GM13976 (cell line): ENCODE results near the gene PDE2A.

ENCODE experiments used
- DNase-seq: peaks from one replicate; pipeline ENCODE4 v3.0.0; 2012; ENCODE audit warnings: low spot score
- in situ Hi-C: fragments of 300-500 bp; cut with MboI; formaldehyde crosslinking; loops from one replicate; pipeline ENCODE4 v1.12.0; 2022; ENCODE audit warnings: low sequenced_read_pairs, mixed read lengths, inconsistent platforms; ENCODE audit not compliant: unreplicated experiment
- TF ChIP-seq, protein P1 (sequence below): IDR thresholded peaks from 2 replicates; pipeline ENCODE4 v1.5.1; 2012; ENCODE audit warnings: borderline replicate concordance, mild to moderate bottlenecking; ENCODE audit not compliant: insufficient read depth; ENCODE audit errors: extremely low read depth, missing control alignments, control extremely low read depth

Gene PDE2A

DNA sequence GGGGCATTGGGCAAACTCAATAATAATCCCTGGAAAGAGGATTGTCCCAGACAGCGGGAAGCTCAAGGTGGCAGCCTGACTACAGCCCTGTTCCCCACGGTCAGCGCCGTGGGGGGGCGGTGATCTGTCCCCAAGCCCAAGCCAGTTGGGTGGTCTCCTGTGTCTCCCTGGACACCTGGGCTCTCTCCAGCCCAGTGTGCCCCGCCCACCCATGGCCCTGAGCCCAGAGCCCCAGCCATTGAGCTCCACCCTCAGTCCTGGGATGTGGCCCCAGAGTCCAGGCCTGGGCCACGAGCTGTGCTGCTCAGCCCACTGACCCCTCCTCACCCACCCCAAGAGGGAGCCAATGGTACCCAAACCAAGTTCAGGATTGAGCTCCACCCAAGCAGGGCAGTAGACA is 27.9 kb upstream of the PDE2A start:
- in situ Hi-C loops = no loop called here
- DNase-seq = no peak
- TF ChIP-seq, protein P1, sequence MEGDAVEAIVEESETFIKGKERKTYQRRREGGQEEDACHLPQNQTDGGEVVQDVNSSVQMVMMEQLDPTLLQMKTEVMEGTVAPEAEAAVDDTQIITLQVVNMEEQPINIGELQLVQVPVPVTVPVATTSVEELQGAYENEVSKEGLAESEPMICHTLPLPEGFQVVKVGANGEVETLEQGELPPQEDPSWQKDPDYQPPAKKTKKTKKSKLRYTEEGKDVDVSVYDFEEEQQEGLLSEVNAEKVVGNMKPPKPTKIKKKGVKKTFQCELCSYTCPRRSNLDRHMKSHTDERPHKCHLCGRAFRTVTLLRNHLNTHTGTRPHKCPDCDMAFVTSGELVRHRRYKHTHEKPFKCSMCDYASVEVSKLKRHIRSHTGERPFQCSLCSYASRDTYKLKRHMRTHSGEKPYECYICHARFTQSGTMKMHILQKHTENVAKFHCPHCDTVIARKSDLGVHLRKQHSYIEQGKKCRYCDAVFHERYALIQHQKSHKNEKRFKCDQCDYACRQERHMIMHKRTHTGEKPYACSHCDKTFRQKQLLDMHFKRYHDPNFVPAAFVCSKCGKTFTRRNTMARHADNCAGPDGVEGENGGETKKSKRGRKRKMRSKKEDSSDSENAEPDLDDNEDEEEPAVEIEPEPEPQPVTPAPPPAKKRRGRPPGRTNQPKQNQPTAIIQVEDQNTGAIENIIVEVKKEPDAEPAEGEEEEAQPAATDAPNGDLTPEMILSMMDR = no peak

DNA sequence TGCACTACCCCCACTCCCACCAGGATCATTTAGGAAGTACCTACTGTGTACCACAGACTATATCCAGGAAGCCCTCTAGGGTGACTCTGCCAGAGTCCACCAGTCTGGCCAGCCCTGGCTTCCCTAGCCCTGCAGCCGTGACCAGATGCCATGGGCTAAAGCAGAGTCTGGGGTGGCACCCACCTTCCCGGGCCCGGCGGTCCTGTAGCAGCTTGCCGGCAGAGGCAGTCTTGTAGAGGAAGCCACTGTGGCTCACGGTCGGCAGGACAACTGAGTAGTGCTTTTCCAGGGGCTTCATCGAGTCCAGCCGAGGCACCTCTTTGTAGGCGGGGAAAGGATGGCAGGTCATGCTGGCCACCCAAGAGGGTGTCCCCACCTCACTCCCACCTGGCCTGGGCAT is 27.2 kb upstream of the PDE2A start:
- in situ Hi-C loops = no loop called here
- TF ChIP-seq, protein P1 = no peak
- DNase-seq = no peak

DNA sequence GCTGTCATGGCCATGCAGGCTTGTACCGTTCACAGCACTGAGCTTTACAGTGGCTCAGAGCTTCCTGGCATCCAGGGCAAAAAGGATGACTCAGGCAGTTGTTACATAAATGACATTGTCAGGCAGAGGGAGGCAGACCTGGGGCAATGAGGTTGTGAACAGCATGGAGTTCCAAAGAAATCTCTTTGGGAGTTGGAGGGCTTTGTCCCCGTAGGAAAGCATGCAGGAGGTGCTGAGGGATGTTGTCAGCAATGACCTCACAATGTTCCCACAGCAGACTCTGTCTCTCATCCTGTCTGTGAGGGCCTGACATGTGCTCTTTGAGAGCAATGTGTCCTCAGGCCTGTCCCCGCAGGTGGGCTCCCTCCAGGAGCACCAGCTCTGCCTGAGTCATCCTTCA is 25.9 kb upstream of the PDE2A start:
- TF ChIP-seq, protein P1 = no peak
- DNase-seq = no peak
- in situ Hi-C loops = no loop called here

DNA sequence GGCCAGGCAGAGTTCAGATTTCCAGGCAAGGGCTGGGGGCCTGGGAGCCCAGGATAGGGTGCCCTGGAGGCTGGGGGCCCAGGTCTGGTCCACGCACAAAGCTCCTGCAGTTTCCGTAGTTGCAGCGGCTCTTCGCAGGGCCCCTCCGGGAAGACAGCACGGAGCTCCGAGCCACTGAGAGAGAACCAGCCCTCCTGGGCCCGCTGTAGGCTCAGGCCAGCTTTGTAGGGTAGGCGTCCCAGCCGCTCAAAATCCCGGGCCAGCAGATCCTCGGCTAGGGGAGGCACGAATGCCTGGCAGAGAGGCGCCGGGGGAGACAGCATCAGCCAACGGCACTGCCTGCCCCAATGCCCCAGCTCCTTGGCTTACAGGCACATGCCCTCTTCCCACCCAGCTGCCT is 23.6 kb upstream of the PDE2A start:
- no peak for DNase-seq
- in situ Hi-C loops = no loop called here
- TF ChIP-seq, protein P1 = no peak

DNA sequence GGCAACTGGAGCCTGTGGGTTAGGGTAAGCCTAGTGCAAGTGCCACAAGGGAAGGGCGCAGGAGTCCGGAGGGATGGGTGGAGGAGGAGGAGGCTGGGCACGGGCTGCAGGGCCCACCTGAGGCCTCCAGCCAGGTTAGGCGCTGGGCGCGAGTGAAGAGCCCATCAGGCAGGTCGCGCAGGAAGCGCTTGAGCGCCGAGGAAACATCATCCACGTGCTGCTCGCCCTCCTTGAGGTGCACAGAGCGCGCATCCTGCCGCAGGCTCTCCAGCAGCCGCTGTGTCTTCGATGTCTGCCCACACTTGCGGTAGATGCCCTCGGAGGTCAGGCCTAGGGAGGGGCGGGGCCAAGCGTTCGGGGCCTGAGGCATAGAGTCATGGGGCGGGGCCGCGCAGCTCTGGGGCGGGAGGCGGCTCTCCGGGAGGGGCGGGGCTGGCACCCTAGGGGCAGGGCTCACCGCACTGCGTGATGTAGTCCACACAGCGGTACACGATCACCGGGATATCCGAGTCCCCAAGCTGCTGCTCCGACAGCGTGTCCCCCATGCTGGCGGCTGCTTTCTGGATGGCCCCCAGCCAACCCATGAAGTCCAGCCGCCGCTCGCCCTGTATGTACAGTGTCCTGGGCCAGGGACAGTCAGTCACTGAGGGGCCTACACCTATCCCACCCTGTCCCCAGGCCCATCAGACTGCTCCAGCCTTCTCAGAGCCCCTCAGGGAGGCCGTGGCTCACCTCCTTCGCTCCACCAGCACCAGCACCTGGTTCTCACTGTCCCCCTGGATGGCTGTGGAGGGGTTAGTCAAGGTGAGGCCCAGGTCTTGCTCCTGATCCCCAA is 22.9 kb upstream of the PDE2A start:
- DNase-seq = no peak
- in situ Hi-C loops = no loop called here
- TF ChIP-seq, protein P1 = no peak

DNA sequence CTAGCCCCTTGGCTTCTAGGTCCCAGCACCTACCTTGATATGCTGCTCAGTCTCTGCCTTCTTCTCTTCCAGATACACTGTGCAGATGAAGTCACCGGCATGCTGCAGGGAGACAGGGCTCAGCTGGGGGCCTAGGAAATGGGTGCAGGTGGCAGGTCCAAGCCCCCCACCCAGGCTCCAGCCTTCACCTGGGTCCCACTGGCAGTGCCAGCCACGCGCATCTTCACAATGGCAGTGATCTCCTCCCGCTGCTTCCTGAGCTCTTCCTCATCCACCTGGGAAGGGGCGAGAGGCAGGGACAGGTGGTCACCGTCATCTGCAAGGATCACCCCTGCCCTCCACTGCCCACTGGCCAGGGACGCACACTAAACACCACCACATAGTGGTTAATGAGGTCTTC is 21.1 kb upstream of the PDE2A start:
- DNase-seq = no peak
- TF ChIP-seq, protein P1 = no peak
- in situ Hi-C loops = no loop called here
